Measurements from ENCODE around the gene MYT1. TPM values are rescaled to one million over a fixed set of nuclear protein-coding genes. Genes with fewer than 3 reads are reported as not detected.

The MYT1 gene
- total and polyA plus RNA-seq, 2 of the 8 experiments (the other 6 are each of a cell fraction or from before 2014, with no cell fraction given), result 0.63 to 2.0 TPM

DNA sequence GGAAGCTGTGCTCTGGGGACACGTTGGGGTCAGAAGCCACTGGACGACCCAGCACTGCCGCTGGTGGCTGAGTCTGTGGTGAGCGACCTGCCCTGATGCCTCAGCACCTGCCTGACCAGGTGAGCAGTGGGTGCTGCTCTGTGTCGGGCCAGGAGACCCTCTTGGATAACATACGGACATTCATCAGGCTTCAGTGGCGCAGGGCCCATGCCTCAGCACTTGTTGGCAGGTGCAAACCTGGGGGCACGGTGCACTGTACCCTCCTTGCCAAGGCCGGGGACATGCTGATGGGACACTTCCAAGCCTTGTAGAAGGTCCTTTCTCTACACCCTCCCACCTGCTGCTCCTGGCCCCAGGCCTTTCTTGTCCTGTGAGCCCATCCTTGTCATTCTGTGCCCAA, 34.1 kb downstream of the MYT1 start:
- ChIA-PET CTCF (ENCODE audit: partially characterized antibody) (interaction anchor here (1.0 kb wide), 1 partner anchor 13 kb away, joined by 3 read pairs; no protein-coding TSS in a partner anchor), POLR2A (ENCODE audit: partially characterized antibody) (no interaction called here)
- no peak for FAIRE-seq
- H3K27me3 ChIP-seq (replicated peaks in 1 of 4; ENCODE audit: control insufficient read depth in 3 of 4, extremely low read depth in 1 of 4, insufficient read depth in 3 of 4, low read length in 3 of 4), result no peaks in the 10 kb centered on the region
- peaks cover 0 to 7% of the 10 kb centered on the region in 2 experiments; a peak in 1 of 4 replicates for H3K9me3 ChIP-seq (ENCODE audit: insufficient read depth in 2 of 2, low read depth in 1 of 2, low read length in 1 of 2)
- H3K4ac ChIP-seq (replicated peaks; ENCODE audit: insufficient read length, low read depth, low read length), result peak overlapping the region; percentile 54
- H3K56ac ChIP-seq (replicated peaks; ENCODE audit: insufficient read length, low read depth, low read length), result no peak overlapping the region
- H3K14ac ChIP-seq (ENCODE audit: insufficient read length), result no peak overlapping the region
- H3K4me1 ChIP-seq (replicated peaks in 1 of 4; ENCODE audit: control insufficient read depth in 3 of 4, insufficient read depth in 4 of 4, low read length in 3 of 4), result peaks cover 0 to 9% (median 3%) of the 10 kb centered on the region in 4 experiments; a peak in 4 of 7 replicates
- H2BK120ac ChIP-seq (replicated peaks; ENCODE audit: low read depth, low read length), result no peak overlapping the region
- no peak for DNase-seq (ENCODE audit: low read depth in 1 of 2, low spot score in 2 of 2)
- H2BK12ac ChIP-seq (ENCODE audit: low read depth, low read length), result no peak overlapping the region
- no peak overlapping the region for H4K5ac ChIP-seq (ENCODE audit: insufficient read length, low read depth, low read length)
- 0 out of 2 replicates have a peak overlapping the region, but pooled peaks have one; percentile 18 for H4K8ac ChIP-seq (ENCODE audit: extremely low read depth, insufficient read depth, low read length)
- no peak overlapping the region for H3K27ac ChIP-seq (ENCODE audit: low read depth, low read length)
- H3K23me2 ChIP-seq (ENCODE audit: low read depth, low read length), result no peaks in the 10 kb centered on the region; the same call in 1 of the 2 replicates
- no peaks in the 10 kb centered on the region for H4K20me1 ChIP-seq (replicated peaks in 1 of 2; ENCODE audit: control insufficient read depth in 1 of 2, insufficient read depth in 2 of 2, low read length in 2 of 2)
- no peak overlapping the region for H3K18ac ChIP-seq (ENCODE audit: extremely low read depth, low read length)
- H2AK5ac ChIP-seq (ENCODE audit: low read depth, low read length), result no peak overlapping the region
- H3K9ac ChIP-seq (replicated peaks in 1 of 4; ENCODE audit: extremely low read depth in 1 of 4, low read depth in 3 of 4, low read length in 3 of 4), result no peak overlapping the region
- H2BK5ac ChIP-seq (ENCODE audit: low read depth, low read length), result no peak overlapping the region
- no peak overlapping the region for H2BK15ac ChIP-seq (ENCODE audit: low read length)
- no peak overlapping the region for H3K4me3 ChIP-seq (ENCODE audit: extremely low read depth in 1 of 4, insufficient read depth in 2 of 4, low read depth in 3 of 4, low read length in 4 of 4)
- no peak overlapping the region for H4K91ac ChIP-seq (replicated peaks; ENCODE audit: insufficient read length, low read length)
- 96% methylated on average over 8 of the region's 9 CpGs; no CpG with 5 or more reads in 1 of the 2 experiments for WGBS, 2 experiments (ENCODE audit: extremely low coverage in 1 of 2, insufficient coverage in 1 of 2, insufficient read length in 1 of 2, insufficient replicate concordance in 2 of 2, low coverage in 1 of 2, low lambda C conversion rate in 2 of 2, missing lambda C conversion rate in 1 of 2)
- no peak overlapping the region for H2AFZ ChIP-seq (ENCODE audit: low read length)
- H3K23ac ChIP-seq (ENCODE audit: insufficient read length), result no peak overlapping the region
- no peak overlapping the region for H2BK20ac ChIP-seq (ENCODE audit: low read length)
- H3K79me2 ChIP-seq (ENCODE audit: control insufficient read depth in 1 of 2, insufficient read depth in 2 of 2, low read length in 2 of 2), result no peaks in the 10 kb centered on the region
- H3K36me3 ChIP-seq (ENCODE audit: control insufficient read depth in 2 of 4, insufficient read depth in 4 of 4, low read length in 3 of 4), result no peaks in the 10 kb centered on the region
- no peaks in the 10 kb centered on the region for H3K79me1 ChIP-seq (ENCODE audit: low read depth, low read length)
- H3K4me2 ChIP-seq (ENCODE audit: insufficient read depth in 1 of 2, low read depth in 2 of 2, low read length in 2 of 2), result no peak overlapping the region
- no peak for TF ChIP-seq JUND (IDR thresholded peaks at IDR 0.05; ENCODE audit: low read length)
- no peak for TF ChIP-seq TAF7 (optimal IDR thresholded peaks at IDR 0.05; ENCODE audit: borderline replicate concordance, low read depth, low read length)
- TF ChIP-seq RXRA (IDR thresholded peaks at IDR 0.05; ENCODE audit: insufficient read depth, low read depth, low read length), result no peak
- no peak for TF ChIP-seq EGR1 (IDR thresholded peaks at IDR 0.05; ENCODE audit: borderline replicate concordance, low read depth, low read length)
- TF ChIP-seq ASH2L (IDR thresholded peaks at IDR 0.05; ENCODE audit: low read length), result no peak
- no peak for TF ChIP-seq SIN3A (conservative IDR thresholded peaks at IDR 0.05 in 1 of 2, IDR thresholded peaks at IDR 0.05 in 1 of 2; ENCODE audit: low read depth in 1 of 2, low read length in 2 of 2)
- TF ChIP-seq CTBP2 (IDR thresholded peaks at IDR 0.05; ENCODE audit: borderline replicate concordance, insufficient read depth, insufficient read length, low read length), result no peak
- TF ChIP-seq TEAD4 (IDR thresholded peaks at IDR 0.05; ENCODE audit: low read depth, low read length), result no peak
- no peak for TF ChIP-seq NANOG (IDR thresholded peaks at IDR 0.05; ENCODE audit: insufficient read depth, low read depth, low read length, poor library complexity, severe bottlenecking)
- TF ChIP-seq, protein P1, sequence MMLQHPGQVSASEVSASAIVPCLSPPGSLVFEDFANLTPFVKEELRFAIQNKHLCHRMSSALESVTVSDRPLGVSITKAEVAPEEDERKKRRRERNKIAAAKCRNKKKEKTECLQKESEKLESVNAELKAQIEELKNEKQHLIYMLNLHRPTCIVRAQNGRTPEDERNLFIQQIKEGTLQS (IDR thresholded peaks at IDR 0.05; ENCODE audit: insufficient read depth, low read depth, low read length), result no peak
- TF ChIP-seq TBP (IDR thresholded peaks at IDR 0.05; ENCODE audit: low read depth, low read length), result no peak
- TF ChIP-seq, protein P2, sequence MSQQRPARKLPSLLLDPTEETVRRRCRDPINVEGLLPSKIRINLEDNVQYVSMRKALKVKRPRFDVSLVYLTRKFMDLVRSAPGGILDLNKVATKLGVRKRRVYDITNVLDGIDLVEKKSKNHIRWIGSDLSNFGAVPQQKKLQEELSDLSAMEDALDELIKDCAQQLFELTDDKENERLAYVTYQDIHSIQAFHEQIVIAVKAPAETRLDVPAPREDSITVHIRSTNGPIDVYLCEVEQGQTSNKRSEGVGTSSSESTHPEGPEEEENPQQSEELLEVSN (IDR thresholded peaks at IDR 0.05), result no peak

All from H1 (cell line).